ENCODE measurements around the gene HADHA.
"Not testable (repeated sequence)": the region's sequence is repeated elsewhere in the genome, so short reads cannot be mapped to it uniquely, and the experiment has no call there.

DNA sequence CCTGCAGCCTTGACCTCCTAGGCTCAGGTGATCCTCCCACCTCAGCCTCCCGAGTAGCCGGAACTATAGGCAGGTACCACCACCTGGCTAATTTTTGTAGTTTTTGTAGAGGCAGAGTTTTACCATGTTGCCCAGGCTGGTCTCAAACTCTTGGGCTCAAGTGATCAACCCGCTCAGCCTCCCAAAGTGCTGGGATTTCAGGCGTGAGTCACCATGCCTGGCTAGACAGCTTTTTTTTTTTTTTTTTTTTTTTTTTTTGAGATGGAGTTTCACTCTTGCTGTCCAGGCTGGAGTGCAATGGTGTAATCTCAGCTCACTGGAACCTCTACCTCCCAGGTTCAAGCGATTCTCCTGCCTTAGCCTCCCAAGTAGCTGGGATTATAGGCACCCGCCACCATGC lies 77.9 kb downstream of the HADHA start:
- TF ChIP-seq, protein P1, sequence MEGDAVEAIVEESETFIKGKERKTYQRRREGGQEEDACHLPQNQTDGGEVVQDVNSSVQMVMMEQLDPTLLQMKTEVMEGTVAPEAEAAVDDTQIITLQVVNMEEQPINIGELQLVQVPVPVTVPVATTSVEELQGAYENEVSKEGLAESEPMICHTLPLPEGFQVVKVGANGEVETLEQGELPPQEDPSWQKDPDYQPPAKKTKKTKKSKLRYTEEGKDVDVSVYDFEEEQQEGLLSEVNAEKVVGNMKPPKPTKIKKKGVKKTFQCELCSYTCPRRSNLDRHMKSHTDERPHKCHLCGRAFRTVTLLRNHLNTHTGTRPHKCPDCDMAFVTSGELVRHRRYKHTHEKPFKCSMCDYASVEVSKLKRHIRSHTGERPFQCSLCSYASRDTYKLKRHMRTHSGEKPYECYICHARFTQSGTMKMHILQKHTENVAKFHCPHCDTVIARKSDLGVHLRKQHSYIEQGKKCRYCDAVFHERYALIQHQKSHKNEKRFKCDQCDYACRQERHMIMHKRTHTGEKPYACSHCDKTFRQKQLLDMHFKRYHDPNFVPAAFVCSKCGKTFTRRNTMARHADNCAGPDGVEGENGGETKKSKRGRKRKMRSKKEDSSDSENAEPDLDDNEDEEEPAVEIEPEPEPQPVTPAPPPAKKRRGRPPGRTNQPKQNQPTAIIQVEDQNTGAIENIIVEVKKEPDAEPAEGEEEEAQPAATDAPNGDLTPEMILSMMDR (IDR thresholded peaks at IDR 0.05) = not testable (repeated sequence)
- TF ChIP-seq EZH2 (IDR thresholded peaks at IDR 0.05) = not testable (repeated sequence)
